Vagina (tissue), 2 donors: ENCODE data around the gene HSD11B2.

Experiments used
- POLR2A ChIP-seq, 2 donors: fragments of 450-650 bp; IDR thresholded peaks; one replicate each; pipeline ENCODE4 v1.6.1; 2017; ENCODE audit warnings: antibody characterized with exemption in 2 of 2, mild to moderate bottlenecking in 2 of 2, moderate library complexity in 2 of 2
- POLR2AphosphoS5 ChIP-seq, 2 donors: sonication (generic); formaldehyde crosslinking; IDR thresholded peaks; one replicate each; pipeline ENCODE4 v1.9.0; 2017; ENCODE audit warnings: antibody characterized with exemption in 2 of 2, mild to moderate bottlenecking in 2 of 2, low read depth in 1 of 2; ENCODE audit not compliant: insufficient read depth in 1 of 2
- TF ChIP-seq, protein P1 (sequence below), 3 experiments: fragments of 450-650 bp in 2 of 3; fragments of 200-600 bp in 1 of 3; sonication (generic) in 1 of 3; IDR thresholded peaks; one replicate each; pipeline ENCODE4 v1.5.1; 2017 to 2019; ENCODE audit warnings: antibody characterized with exemption in 3 of 3, mild to moderate bottlenecking in 2 of 3, moderate library complexity in 2 of 3

DNA sequence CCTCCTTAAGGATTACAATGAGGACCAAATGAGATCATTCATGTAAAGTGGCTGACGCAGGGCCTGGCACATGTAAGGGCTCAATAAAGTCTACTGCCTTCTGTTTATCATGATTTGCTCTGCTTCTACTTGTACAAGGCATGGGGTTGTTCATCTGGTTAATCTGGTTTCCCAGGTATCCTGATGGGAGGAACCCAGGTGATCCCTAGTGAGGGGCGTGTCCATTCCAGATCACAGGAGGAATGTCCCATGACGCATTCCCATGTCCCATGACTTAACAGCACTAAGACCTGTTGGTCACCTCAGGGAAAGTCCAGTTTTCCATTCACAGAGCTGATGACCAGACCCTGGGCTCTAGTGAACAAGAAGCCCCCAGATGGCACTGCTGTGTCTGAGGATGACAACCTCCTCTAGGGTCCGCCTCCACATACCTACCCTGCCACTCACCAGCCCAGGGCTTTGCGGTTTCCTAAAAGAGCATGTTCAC, 26.1 kb upstream of the HSD11B2 start:
- TF ChIP-seq POLR2A (IDR thresholded peaks at IDR 0.05) (no peak), POLR2AphosphoS5 (IDR thresholded peaks at IDR 0.05; ENCODE audit: insufficient read depth in 1 of 2, low read depth in 1 of 2) (peak in 1 of 2 donors; percentile 88)
- TF ChIP-seq, protein P1, sequence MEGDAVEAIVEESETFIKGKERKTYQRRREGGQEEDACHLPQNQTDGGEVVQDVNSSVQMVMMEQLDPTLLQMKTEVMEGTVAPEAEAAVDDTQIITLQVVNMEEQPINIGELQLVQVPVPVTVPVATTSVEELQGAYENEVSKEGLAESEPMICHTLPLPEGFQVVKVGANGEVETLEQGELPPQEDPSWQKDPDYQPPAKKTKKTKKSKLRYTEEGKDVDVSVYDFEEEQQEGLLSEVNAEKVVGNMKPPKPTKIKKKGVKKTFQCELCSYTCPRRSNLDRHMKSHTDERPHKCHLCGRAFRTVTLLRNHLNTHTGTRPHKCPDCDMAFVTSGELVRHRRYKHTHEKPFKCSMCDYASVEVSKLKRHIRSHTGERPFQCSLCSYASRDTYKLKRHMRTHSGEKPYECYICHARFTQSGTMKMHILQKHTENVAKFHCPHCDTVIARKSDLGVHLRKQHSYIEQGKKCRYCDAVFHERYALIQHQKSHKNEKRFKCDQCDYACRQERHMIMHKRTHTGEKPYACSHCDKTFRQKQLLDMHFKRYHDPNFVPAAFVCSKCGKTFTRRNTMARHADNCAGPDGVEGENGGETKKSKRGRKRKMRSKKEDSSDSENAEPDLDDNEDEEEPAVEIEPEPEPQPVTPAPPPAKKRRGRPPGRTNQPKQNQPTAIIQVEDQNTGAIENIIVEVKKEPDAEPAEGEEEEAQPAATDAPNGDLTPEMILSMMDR (IDR thresholded peaks at IDR 0.05), result no peak
